ENCODE measurements around the gene EML5.

DNA sequence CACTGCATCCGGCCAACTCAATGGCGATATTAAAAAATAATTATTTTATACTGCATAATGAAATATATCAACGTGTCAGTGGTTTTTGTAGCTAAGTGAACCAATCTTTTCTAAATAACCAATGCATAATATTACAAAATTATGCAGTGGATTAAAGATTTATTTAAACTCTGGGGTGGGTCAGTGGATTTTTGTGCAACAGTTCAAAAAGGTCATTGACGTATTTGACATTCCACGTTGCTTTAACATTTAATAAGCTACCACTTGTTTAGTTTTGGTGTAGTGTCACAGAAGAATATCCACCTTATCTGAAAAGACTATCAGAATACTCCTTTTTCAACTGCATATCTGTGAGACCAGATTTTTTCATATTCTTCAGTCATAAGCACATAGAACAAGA lies 227.3 kb downstream of the EML5 start:
- TF ChIP-seq CREB1 (IDR thresholded peaks at IDR 0.05; ENCODE audit: low read depth): no peak
- TF ChIP-seq YY1 (IDR thresholded peaks at IDR 0.05; ENCODE audit: low read depth): no peak
- no peak for TF ChIP-seq TAF1 (IDR thresholded peaks at IDR 0.05; ENCODE audit: low read depth)
- no peak for TF ChIP-seq RAD21 (IDR thresholded peaks at IDR 0.05; ENCODE audit: low read depth)
- TF ChIP-seq, protein P1, sequence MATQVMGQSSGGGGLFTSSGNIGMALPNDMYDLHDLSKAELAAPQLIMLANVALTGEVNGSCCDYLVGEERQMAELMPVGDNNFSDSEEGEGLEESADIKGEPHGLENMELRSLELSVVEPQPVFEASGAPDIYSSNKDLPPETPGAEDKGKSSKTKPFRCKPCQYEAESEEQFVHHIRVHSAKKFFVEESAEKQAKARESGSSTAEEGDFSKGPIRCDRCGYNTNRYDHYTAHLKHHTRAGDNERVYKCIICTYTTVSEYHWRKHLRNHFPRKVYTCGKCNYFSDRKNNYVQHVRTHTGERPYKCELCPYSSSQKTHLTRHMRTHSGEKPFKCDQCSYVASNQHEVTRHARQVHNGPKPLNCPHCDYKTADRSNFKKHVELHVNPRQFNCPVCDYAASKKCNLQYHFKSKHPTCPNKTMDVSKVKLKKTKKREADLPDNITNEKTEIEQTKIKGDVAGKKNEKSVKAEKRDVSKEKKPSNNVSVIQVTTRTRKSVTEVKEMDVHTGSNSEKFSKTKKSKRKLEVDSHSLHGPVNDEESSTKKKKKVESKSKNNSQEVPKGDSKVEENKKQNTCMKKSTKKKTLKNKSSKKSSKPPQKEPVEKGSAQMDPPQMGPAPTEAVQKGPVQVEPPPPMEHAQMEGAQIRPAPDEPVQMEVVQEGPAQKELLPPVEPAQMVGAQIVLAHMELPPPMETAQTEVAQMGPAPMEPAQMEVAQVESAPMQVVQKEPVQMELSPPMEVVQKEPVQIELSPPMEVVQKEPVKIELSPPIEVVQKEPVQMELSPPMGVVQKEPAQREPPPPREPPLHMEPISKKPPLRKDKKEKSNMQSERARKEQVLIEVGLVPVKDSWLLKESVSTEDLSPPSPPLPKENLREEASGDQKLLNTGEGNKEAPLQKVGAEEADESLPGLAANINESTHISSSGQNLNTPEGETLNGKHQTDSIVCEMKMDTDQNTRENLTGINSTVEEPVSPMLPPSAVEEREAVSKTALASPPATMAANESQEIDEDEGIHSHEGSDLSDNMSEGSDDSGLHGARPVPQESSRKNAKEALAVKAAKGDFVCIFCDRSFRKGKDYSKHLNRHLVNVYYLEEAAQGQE (IDR thresholded peaks at IDR 0.05; ENCODE audit: low read depth): no peak
- TF ChIP-seq NFIC (IDR thresholded peaks at IDR 0.05): no peak
- no peak for TF ChIP-seq EP300 (IDR thresholded peaks at IDR 0.05; ENCODE audit: borderline replicate concordance)
- TF ChIP-seq, protein P2, sequence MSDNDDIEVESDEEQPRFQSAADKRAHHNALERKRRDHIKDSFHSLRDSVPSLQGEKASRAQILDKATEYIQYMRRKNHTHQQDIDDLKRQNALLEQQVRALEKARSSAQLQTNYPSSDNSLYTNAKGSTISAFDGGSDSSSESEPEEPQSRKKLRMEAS (IDR thresholded peaks at IDR 0.05): no peak
- TF ChIP-seq ZBTB7A (IDR thresholded peaks at IDR 0.05; ENCODE audit: low read depth): no peak
- TF ChIP-seq EGR1 (IDR thresholded peaks at IDR 0.05): no peak
- TF ChIP-seq CEBPB (IDR thresholded peaks at IDR 0.05): no peak
- no peak for TF ChIP-seq TEAD4 (IDR thresholded peaks at IDR 0.05)
- TF ChIP-seq, protein P3, sequence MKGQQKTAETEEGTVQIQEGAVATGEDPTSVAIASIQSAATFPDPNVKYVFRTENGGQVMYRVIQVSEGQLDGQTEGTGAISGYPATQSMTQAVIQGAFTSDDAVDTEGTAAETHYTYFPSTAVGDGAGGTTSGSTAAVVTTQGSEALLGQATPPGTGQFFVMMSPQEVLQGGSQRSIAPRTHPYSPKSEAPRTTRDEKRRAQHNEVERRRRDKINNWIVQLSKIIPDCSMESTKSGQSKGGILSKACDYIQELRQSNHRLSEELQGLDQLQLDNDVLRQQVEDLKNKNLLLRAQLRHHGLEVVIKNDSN (IDR thresholded peaks at IDR 0.05): no peak
- no peak for TF ChIP-seq TCF12 (IDR thresholded peaks at IDR 0.05; ENCODE audit: low read depth)

Data from Ishikawa (cell line).